Ectodermal cell (in vitro differentiated cells): Measurements from ENCODE around the gene MAP7D3.

ENCODE experiments used
- H3K27ac ChIP-seq: 2 replicates; pipeline ENCODE4 v1.7.0; 2013; ENCODE audit warnings: mild to moderate bottlenecking, low read depth, low read length; ENCODE audit not compliant: insufficient read depth, poor library complexity, severe bottlenecking
- H3K27me3 ChIP-seq: 2 replicates; pipeline ENCODE4 v1.7.0; 2013; ENCODE audit warnings: mild to moderate bottlenecking, low read length; ENCODE audit not compliant: insufficient read depth, control insufficient read depth, poor library complexity, severe bottlenecking
- H3K36me3 ChIP-seq: one replicate; pipeline ENCODE4 v1.7.0; 2013; ENCODE audit warnings: low read length; ENCODE audit not compliant: control insufficient read depth, insufficient read depth
- H3K4me1 ChIP-seq: one replicate; pipeline ENCODE4 v1.7.0; 2013; ENCODE audit warnings: low read length; ENCODE audit not compliant: control insufficient read depth, insufficient read depth
- H3K4me3 ChIP-seq: 2 replicates; pipeline ENCODE4 v1.7.0; 2013; ENCODE audit warnings: low read depth, low read length, control low read depth; ENCODE audit not compliant: insufficient read depth
- H3K9me3 ChIP-seq: 2 replicates; pipeline ENCODE4 v1.7.0; 2013; ENCODE audit warnings: mild to moderate bottlenecking, low read length, moderate library complexity; ENCODE audit not compliant: control insufficient read depth
- WGBS, 2 experiments: methylation state at CpG; one replicate each; pipeline ENCODE4 v1.1.7; 2013; ENCODE audit warnings: missing lambda C conversion rate in 2 of 2; 5-methylcytosine and 5-hydroxymethylcytosine counted together

The MAP7D3 gene

GRCh38 chrX:136198010-136198409 lies 53.2 kb downstream of the MAP7D3 start:
- Histone ChIP-seq H3K36me3 (no peaks in the 10 kb centered on the region), H3K4me1 (no peaks in the 10 kb centered on the region), H3K4me3 (no peak overlapping the region), H3K9me3 (no peaks in the 10 kb centered on the region), H3K27me3 (no peaks in the 10 kb centered on the region), H3K27ac (no peak overlapping the region)

- Histone ChIP-seq H3K27me3 (no peaks in the 10 kb centered on the region), H3K4me3 (no peak overlapping the region), H3K4me1 (no peaks in the 10 kb centered on the region), H3K36me3 (no peaks in the 10 kb centered on the region), H3K9me3 (no peaks in the 10 kb centered on the region), H3K27ac (no peak overlapping the region)
- WGBS, 2 experiments: 94 to 95% methylated on average over 7 of the region's 7 CpGs
These were observed 54.5 kb downstream of the MAP7D3 start for GRCh38 chrX:136196691-136197155.

- Histone ChIP-seq H3K27me3 (no peaks in the 10 kb centered on the region), H3K27ac (no peak overlapping the region), H3K9me3 (no peaks in the 10 kb centered on the region), H3K4me3 (no peak overlapping the region), H3K4me1 (no peaks in the 10 kb centered on the region), H3K36me3 (no peaks in the 10 kb centered on the region)
- 100% methylated on average over 3 of the region's 4 CpGs; no CpG with 5 or more reads in 1 of the 2 experiments for WGBS, 2 experiments
These were observed 56.0 kb downstream of the MAP7D3 start for GRCh38 chrX:136195247-136195646.

- Histone ChIP-seq H3K9me3 (no peaks in the 10 kb centered on the region), H3K4me3 (no peak overlapping the region), H3K4me1 (no peaks in the 10 kb centered on the region), H3K27me3 (no peaks in the 10 kb centered on the region), H3K27ac (no peak overlapping the region), H3K36me3 (no peaks in the 10 kb centered on the region)
- 67% methylated on average over 1 of the region's 2 CpGs; no CpG with 5 or more reads in 1 of the 2 experiments for WGBS, 2 experiments
These were observed 56.7 kb downstream of the MAP7D3 start for GRCh38 chrX:136194536-136194935.

- no peak overlapping the region for H3K27ac ChIP-seq
- no peaks in the 10 kb centered on the region for H3K36me3 ChIP-seq
- H3K4me1 ChIP-seq: no peaks in the 10 kb centered on the region
- H3K27me3 ChIP-seq: no peaks in the 10 kb centered on the region
- 94 to 98% methylated on average over 4 of the region's 4 CpGs for WGBS, 2 experiments
- no peaks in the 10 kb centered on the region for H3K9me3 ChIP-seq
- H3K4me3 ChIP-seq: no peak overlapping the region
These were observed 57.4 kb downstream of the MAP7D3 start for GRCh38 chrX:136193771-136194170.

GRCh38 chrX:136192839-136193414 lies 58.3 kb downstream of the MAP7D3 start:
- Histone ChIP-seq H3K4me3 (no peak overlapping the region), H3K36me3 (no peaks in the 10 kb centered on the region), H3K27ac (no peak overlapping the region), H3K9me3 (no peaks in the 10 kb centered on the region), H3K4me1 (no peaks in the 10 kb centered on the region), H3K27me3 (no peaks in the 10 kb centered on the region)
- WGBS, 2 experiments: 89 to 98% methylated on average over 2 to 3 of the region's 3 CpGs

- no peak overlapping the region for H3K4me3 ChIP-seq
- H3K27me3 ChIP-seq: no peaks in the 10 kb centered on the region
- H3K9me3 ChIP-seq: no peaks in the 10 kb centered on the region
- no peak overlapping the region for H3K27ac ChIP-seq
- H3K4me1 ChIP-seq: no peaks in the 10 kb centered on the region
- WGBS, 2 experiments: 96 to 100% methylated on average over 1 to 2 of the region's 2 CpGs
- H3K36me3 ChIP-seq: no peaks in the 10 kb centered on the region
These were observed 59.1 kb downstream of the MAP7D3 start for GRCh38 chrX:136192135-136192534.

GRCh38 chrX:136191171-136191570 lies 60.0 kb downstream of the MAP7D3 start:
- Histone ChIP-seq H3K36me3 (no peaks in the 10 kb centered on the region), H3K27me3 (no peaks in the 10 kb centered on the region), H3K27ac (no peak overlapping the region), H3K4me3 (no peak overlapping the region), H3K9me3 (no peaks in the 10 kb centered on the region), H3K4me1 (no peaks in the 10 kb centered on the region)
- 93% methylated on average over 6 of the region's 6 CpGs for WGBS, 2 experiments

GRCh38 chrX:136190038-136190713 lies 61.0 kb downstream of the MAP7D3 start:
- no peak overlapping the region for H3K27ac ChIP-seq
- no peaks in the 10 kb centered on the region for H3K4me1 ChIP-seq
- 93 to 95% methylated on average over 4 to 10 of the region's 10 CpGs for WGBS, 2 experiments
- no peaks in the 10 kb centered on the region for H3K36me3 ChIP-seq
- H3K4me3 ChIP-seq: no peak overlapping the region
- no peaks in the 10 kb centered on the region for H3K27me3 ChIP-seq
- H3K9me3 ChIP-seq: no peaks in the 10 kb centered on the region

GRCh38 chrX:136189222-136189621 lies 62.0 kb downstream of the MAP7D3 start:
- H3K27me3 ChIP-seq: no peaks in the 10 kb centered on the region
- no peaks in the 10 kb centered on the region for H3K9me3 ChIP-seq
- H3K36me3 ChIP-seq: no peaks in the 10 kb centered on the region
- H3K27ac ChIP-seq: no peak overlapping the region
- H3K4me3 ChIP-seq: no peak overlapping the region
- no peaks in the 10 kb centered on the region for H3K4me1 ChIP-seq
- WGBS, 2 experiments: 100% methylated on average over 2 of the region's 2 CpGs; no CpG with 5 or more reads in 1 of the 2 experiments
